H9 (cell line): Measurements from ENCODE around the gene ARL5B. TPM values are rescaled to one million over a fixed set of nuclear protein-coding genes. Genes with fewer than 3 reads are reported as not detected.
A peak's percentile ranks its signal among the peaks of the same experiment; 100 is the strongest.

Experiments used
- DNase-seq: peaks from one replicate; pipeline ENCODE4 v3.0.0-alpha.2; 2017
- H2AFZ ChIP-seq: one replicate; pipeline ENCODE4 v1.6.1; 2013; ENCODE audit warnings: mild to moderate bottlenecking, low read length, control low read depth, moderate library complexity
- H2AK5ac ChIP-seq: 2 replicates; pipeline ENCODE4 v1.6.1; 2013; ENCODE audit warnings: low read length, control low read depth, mixed read lengths; ENCODE audit not compliant: insufficient read length
- H2BK120ac ChIP-seq: one replicate; pipeline ENCODE4 v1.6.1; 2013; ENCODE audit warnings: low read depth, mild to moderate bottlenecking, low read length, control low read depth, inconsistent platforms; ENCODE audit not compliant: poor library complexity, severe bottlenecking
- H2BK12ac ChIP-seq: 2 replicates; pipeline ENCODE4 v1.6.1; 2013; ENCODE audit warnings: low read length, control low read depth, mixed read lengths, low read depth; ENCODE audit not compliant: insufficient read length
- H2BK15ac ChIP-seq: 2 replicates; pipeline ENCODE4 v1.6.1; 2013; ENCODE audit warnings: low read depth, low read length, control low read depth
- H2BK20ac ChIP-seq: one replicate; pipeline ENCODE4 v1.6.1; 2013; ENCODE audit warnings: low read depth, mild to moderate bottlenecking, low read length, control low read depth, inconsistent platforms; ENCODE audit not compliant: poor library complexity, severe bottlenecking
- H2BK5ac ChIP-seq: 2 replicates; pipeline ENCODE4 v1.6.1; 2013; ENCODE audit warnings: low read length, control low read depth, mixed read lengths; ENCODE audit not compliant: insufficient read length
- H3K14ac ChIP-seq: 2 replicates; pipeline ENCODE4 v1.6.1; 2013; ENCODE audit warnings: low read length, control low read depth; ENCODE audit not compliant: insufficient read depth
- H3K18ac ChIP-seq: 2 replicates; pipeline ENCODE4 v1.6.1; 2013; ENCODE audit warnings: low read depth, mild to moderate bottlenecking, mixed read lengths, low read length, control low read depth; ENCODE audit not compliant: insufficient read length
- H3K23ac ChIP-seq: 2 replicates; pipeline ENCODE4 v1.6.1; 2013; ENCODE audit warnings: low read length, control low read depth, mixed read lengths, low read depth; ENCODE audit not compliant: insufficient read length
- H3K23me2 ChIP-seq: 2 replicates; pipeline ENCODE4 v1.6.1; 2013; ENCODE audit warnings: low read depth, mild to moderate bottlenecking, mixed read lengths, low read length, control low read depth; ENCODE audit not compliant: insufficient read length, poor library complexity, severe bottlenecking
- H3K27ac ChIP-seq: 2 replicates; pipeline ENCODE4 v1.5.1; 2013; ENCODE audit warnings: low read length, control low read depth, mixed read lengths, low read depth; ENCODE audit not compliant: insufficient read length
- H3K27me3 ChIP-seq: 2 replicates; pipeline ENCODE4 v1.6.1; 2013; ENCODE audit warnings: low read length, control low read depth, inconsistent platforms; ENCODE audit not compliant: insufficient read depth
- H3K4ac ChIP-seq: 2 replicates; pipeline ENCODE4 v1.6.1; 2013; ENCODE audit warnings: low read depth, mild to moderate bottlenecking, control low read depth, inconsistent platforms, low read length, moderate library complexity
- H3K4me1 ChIP-seq: 2 replicates; pipeline ENCODE4 v1.6.1; 2013; ENCODE audit warnings: low read length, control low read depth, inconsistent platforms; ENCODE audit not compliant: insufficient read depth
- H3K4me2 ChIP-seq: 2 replicates; pipeline ENCODE4 v1.6.1; 2013; ENCODE audit warnings: low read length, control low read depth, mixed read lengths; ENCODE audit not compliant: insufficient read length, insufficient read depth
- H3K56ac ChIP-seq: 2 replicates; pipeline ENCODE4 v1.6.1; 2013; ENCODE audit warnings: low read depth, mild to moderate bottlenecking, mixed read lengths, low read length, control low read depth; ENCODE audit not compliant: insufficient read length
- H3K79me1 ChIP-seq: 2 replicates; pipeline ENCODE4 v1.6.1; 2013; ENCODE audit warnings: low read depth, mild to moderate bottlenecking, moderate library complexity, low read length, control low read depth, inconsistent platforms; ENCODE audit not compliant: insufficient read depth, poor library complexity, severe bottlenecking
- H3K79me2 ChIP-seq: 2 replicates; pipeline ENCODE4 v1.6.1; 2013; ENCODE audit warnings: low read length, control low read depth, inconsistent platforms; ENCODE audit not compliant: insufficient read depth
- H3K9ac ChIP-seq: 2 replicates; pipeline ENCODE4 v1.6.1; 2013; ENCODE audit warnings: low read length, control low read depth, mixed read lengths; ENCODE audit not compliant: insufficient read length; ENCODE audit errors: extremely low read depth
- H3K9me3 ChIP-seq: one replicate; pipeline ENCODE4 v1.6.1; 2013; ENCODE audit warnings: low read depth, low read length, inconsistent platforms; ENCODE audit not compliant: control insufficient read depth
- H3T11ph ChIP-seq: one replicate; pipeline ENCODE4 v1.6.1; 2013; ENCODE audit warnings: mild to moderate bottlenecking, low read length, control low read depth, inconsistent platforms
- H4K20me1 ChIP-seq: one replicate; pipeline ENCODE4 v1.6.1; 2013; ENCODE audit not compliant: control insufficient read depth, insufficient read length, insufficient read depth
- H4K5ac ChIP-seq: 2 replicates; pipeline ENCODE4 v1.6.1; 2013; ENCODE audit warnings: low read depth, mild to moderate bottlenecking, mixed read lengths, low read length, control low read depth; ENCODE audit not compliant: insufficient read length
- H4K8ac ChIP-seq: replicated peaks from 2 replicates; pipeline ENCODE4 v1.6.1; 2013; ENCODE audit warnings: low read length, control low read depth, mixed read lengths, low read depth; ENCODE audit not compliant: insufficient read length
- H4K91ac ChIP-seq: 2 replicates; pipeline ENCODE4 v1.6.1; 2013; ENCODE audit warnings: low read depth, mild to moderate bottlenecking, moderate library complexity, mixed read lengths, low read length, control low read depth; ENCODE audit not compliant: insufficient read length
- H3K27ac Mint-ChIP-seq, 3 experiments: 2 replicates in 2 of 3; 3 replicates in 1 of 3; pipeline ENCODE4 v1.8.0; 2020 to 2021; ENCODE audit warnings: mixed read lengths in 3 of 3, mild to moderate bottlenecking in 1 of 3, moderate library complexity in 1 of 3
- H3K27me3 Mint-ChIP-seq: 2 replicates; pipeline ENCODE4 v1.8.0; 2021; ENCODE audit warnings: low read depth, mild to moderate bottlenecking, moderate library complexity, mixed read lengths
- H3K36me3 Mint-ChIP-seq, 3 experiments: 2 replicates in 2 of 3; 3 replicates in 1 of 3; pipeline ENCODE4 v1.8.0; 2020 to 2021; ENCODE audit warnings: low read depth in 3 of 3, mixed read lengths in 3 of 3; ENCODE audit not compliant: insufficient read depth in 1 of 3
- H3K4me1 Mint-ChIP-seq, 2 experiments: 2 replicates each; pipeline ENCODE4 v1.8.0; 2020; ENCODE audit warnings: mixed read lengths in 2 of 2
- H3K4me3 Mint-ChIP-seq, 2 experiments: 2 replicates in 1 of 2; 3 replicates in 1 of 2; pipeline ENCODE4 v1.8.0; 2020 to 2021; ENCODE audit warnings: mild to moderate bottlenecking in 2 of 2, mixed read lengths in 2 of 2, moderate library complexity in 1 of 2
- H3K9me3 Mint-ChIP-seq, 2 experiments: 2 replicates in 1 of 2; 3 replicates in 1 of 2; pipeline ENCODE4 v1.8.0; 2020; ENCODE audit warnings: mild to moderate bottlenecking in 2 of 2, mixed read lengths in 2 of 2, moderate library complexity in 1 of 2
- CTCF ChIP-seq: fragments of 200-600 bp; sonication (generic); conservative IDR thresholded peaks from 3 replicates; pipeline ENCODE4 v1.8.0; 2021; ENCODE audit warnings: antibody characterized with exemption, mild to moderate bottlenecking
- WGBS: extraction: QIAGEN DNeasy Blood & Tissue Kit; methylation state at CpG from one replicate; pipeline ENCODE4 v1.1.7; 2013; ENCODE audit warnings: missing lambda C conversion rate, low lambda C conversion rate, mixed read lengths; ENCODE audit not compliant: insufficient read length; ENCODE audit errors: extremely low coverage; 5-methylcytosine and 5-hydroxymethylcytosine counted together
- total RNA-seq: library from RNA; stranded (reverse); gene quantifications from 2 replicates; pipeline ENCODE4 v1.2.1, GENCODE V29; 2021

Gene ARL5B
- total RNA-seq, 1 experiment from 2014 or later = 33.9 TPM

GRCh38 chr10:18660816-18661431 lies 1.7 kb downstream of the ARL5B start:
- WGBS = no CpG with 5 or more reads among the region's 19 CpGs
- H3K9ac ChIP-seq = no peak overlapping the region

More at GRCh38 chr10:18660816-18661431, 1.7 kb downstream of the ARL5B start:
- Histone ChIP-seq H3K4me1 (peaks cover 3% of the 10 kb centered on the region; the same call in 1 of the 2 replicates), H4K91ac (no peak overlapping the region), H2AFZ (no peak overlapping the region), H3K79me1 (no peaks in the 10 kb centered on the region), H3K14ac (no peak overlapping the region), H2BK15ac (no peak overlapping the region), H4K8ac (no peak overlapping the region), H3K18ac (no peak overlapping the region), H3K4me2 (peak overlapping the region; percentile 50), H3K23ac (no peak overlapping the region), H3K27me3 (no peaks in the 10 kb centered on the region; the same call in 1 of the 2 replicates), H2BK120ac (no peak overlapping the region), H3K79me2 (peaks cover 48% of the 10 kb centered on the region), H3T11ph (no peak overlapping the region), H4K20me1 (no peaks in the 10 kb centered on the region), H4K5ac (no peak overlapping the region), H3K23me2 (peaks cover 8% of the 10 kb centered on the region), H3K9me3 (no peaks in the 10 kb centered on the region), H2AK5ac (no peak overlapping the region), H2BK5ac (no peak overlapping the region), H3K56ac (no peak overlapping the region), H3K4ac (no peak overlapping the region), H2BK20ac (no peak overlapping the region), H3K27ac (no peak overlapping the region), H2BK12ac (no peak overlapping the region)
- DNase-seq = no peak
- Mint-ChIP-seq H3K4me1 (peaks cover 28 to 30% of the 10 kb centered on the region in 2 experiments), H3K36me3 (peaks cover 4 to 25% (median 18%) of the 10 kb centered on the region in 3 experiments; a peak in 6 of 7 replicates), H3K9me3 (no peaks in the 10 kb centered on the region; a peak in 1 of 5 replicates), H3K27ac (peak overlapping the region in 2 of 3 experiments; percentile 18 to 68; a peak in 2 of 7 replicates), H3K4me3 (peak overlapping the region; percentile 75 to 95), H3K27me3 (no peaks in the 10 kb centered on the region; the same call in none of the 2 replicates)
- no peak for TF ChIP-seq CTCF
